Right lobe of liver (tissue), 6 donors: Measurements from ENCODE around the gene MACROH2A2. TPM values are rescaled to one million over a fixed set of nuclear protein-coding genes. Genes with fewer than 3 reads are reported as not detected.
A peak's percentile ranks its signal among the peaks of the same experiment; 100 is the strongest.

ENCODE experiments used
- ATAC-seq, 4 donors: fragments of 200-7000 bp; cut with Tn5 transposase; one replicate each; pipeline ENCODE4 v1.9.1; 2020; ENCODE audit warnings: mild to moderate bottlenecking in 4 of 4, moderate library complexity in 4 of 4
- DNase-seq, 3 donors: peaks; one replicate each; pipeline ENCODE4 v3.0.0-alpha.2; 2020
- H3K27ac ChIP-seq, 3 donors: fragments of 200-600 bp; one replicate each; pipeline ENCODE4 v1.8.0; 2022
- H3K27me3 ChIP-seq, 2 donors: fragments of 200-600 bp; one replicate each; pipeline ENCODE4 v1.8.0; 2022
- H3K36me3 ChIP-seq, 4 donors: fragments of 200-600 bp; sonication (generic) in 1 of 4; one replicate each; pipeline versions ENCODE4 v1.5.1 to v1.8.0; 2017 to 2022; ENCODE audit warnings: control low read depth in 1 of 4
- H3K4me1 ChIP-seq, 4 donors: fragments of 200-600 bp; sonication (generic) in 1 of 4; one replicate each; pipeline versions ENCODE4 v1.5.1 to v1.8.0; 2017 to 2022; ENCODE audit warnings: control low read depth in 1 of 4
- H3K4me3 ChIP-seq, 3 donors: fragments of 200-600 bp; one replicate each; pipeline ENCODE4 v1.8.0; 2022
- H3K9me3 ChIP-seq, 4 donors: fragments of 200-600 bp; sonication (generic) in 1 of 4; one replicate each; pipeline versions ENCODE4 v1.5.1 to v1.8.0; 2017 to 2022; ENCODE audit warnings: control low read depth in 1 of 4
- CTCF ChIP-seq, 4 donors: fragments of 200-600 bp in 3 of 4; fragments of 450-650 bp in 1 of 4; IDR thresholded peaks; one replicate each; pipeline versions ENCODE4 v1.5.1 to v1.8.0; 2016 to 2022; ENCODE audit warnings: antibody characterized with exemption in 4 of 4, mild to moderate bottlenecking in 2 of 4
- POLR2A ChIP-seq: fragments of 450-650 bp; IDR thresholded peaks from one replicate; pipeline ENCODE4 v1.6.1; 2017; ENCODE audit warnings: antibody characterized with exemption, mild to moderate bottlenecking
- WGBS: methylation state at CpG from one replicate; pipeline ENCODE4 v1.1.6; 2018; ENCODE audit warnings: low coverage, low lambda C conversion rate; ENCODE audit not compliant: insufficient coverage; ENCODE audit errors: missing lambda C conversion rate; 5-methylcytosine and 5-hydroxymethylcytosine counted together
- intact Hi-C, 2 donors: fragments of 100-400 bp; cut with DNase I; formaldehyde crosslinking; loops; one replicate each; pipeline versions ENCODE4 v1.11.2 to v1.14.1; 2022
- total RNA-seq, 6 experiments: library from RNA; depleted of rRNA in 2 of 6; stranded (reverse); fragments of >200 nt in 2 of 6; fragmentation: NEBNext Ultra II Directional in 3 of 6; extraction: Animal tissue kit (Norgen Biotek cat#: 25700) in 3 of 6; gene quantifications; one replicate each; pipeline versions ENCODE4 v1.1.0 to v1.2.4, GENCODE V29; 2016 to 2023
- donor health status: DM: no; HTN: yes; CAD: no.
- donor health status: DM: no; HTN: no; CAD: no.
- donor health status: DM: no; HTN: no; CAD: no.
- donor health status: DM: no; HTN: yes; CAD: no.
- donor health status: DM: no; HTN: yes; CAD: no.

Gene MACROH2A2
- total RNA-seq, 6 experiments from 2014 or later = 2.0 to 12.1 (median 5.0) TPM

GRCh38 chr10:70048030-70048723, 4.5 kb upstream of the MACROH2A2 start:
- Histone ChIP-seq H3K9me3 (no peaks in the 10 kb centered on the region), H3K27me3 (no peaks in the 10 kb centered on the region), H3K27ac (no peak overlapping the region), H3K4me1 (no peaks in the 10 kb centered on the region), H3K4me3 (no peak overlapping the region), H3K36me3 (no peaks in the 10 kb centered on the region)
- ATAC-seq (peak; percentile 73 to 85 (median 77)), DNase-seq (peak in 1 of 3 donors; percentile 49)
- TF ChIP-seq POLR2A (peak; percentile 62), CTCF (IDR thresholded peaks at IDR 0.05) (no peak)
- WGBS = 57% methylated on average over 5 of the region's 5 CpGs
- intact Hi-C loops = no loop called here

- no peak for DNase-seq
- intact Hi-C loops = no loop called here
- Histone ChIP-seq H3K36me3 (no peaks in the 10 kb centered on the region), H3K4me1 (no peaks in the 10 kb centered on the region), H3K9me3 (no peaks in the 10 kb centered on the region), H3K27ac (no peak overlapping the region), H3K4me3 (no peak overlapping the region), H3K27me3 (no peaks in the 10 kb centered on the region)
- TF ChIP-seq POLR2A (no peak), CTCF (IDR thresholded peaks at IDR 0.05) (no peak)
- ATAC-seq = no peak
- 64% methylated on average over 6 of the region's 6 CpGs for WGBS
These were observed 798 bp upstream of the MACROH2A2 start for GRCh38 chr10:70051848-70052247.

GRCh38 chr10:70053218-70053840, 683 bp downstream of the MACROH2A2 start:
- Histone ChIP-seq H3K9me3 (no peaks in the 10 kb centered on the region), H3K4me1 (no peaks in the 10 kb centered on the region), H3K27me3 (no peaks in the 10 kb centered on the region), H3K4me3 (peak overlapping the region; percentile 58 to 74 (median 60)), H3K27ac (peak overlapping the region in 1 of 3 donors; percentile 47), H3K36me3 (no peaks in the 10 kb centered on the region)
- ATAC-seq = peak; percentile 36 to 70 (median 61)
- TF ChIP-seq CTCF (IDR thresholded peaks at IDR 0.05) (no peak), POLR2A (peak; percentile 23)
- WGBS = 0% methylated on average over 4 of the region's 78 CpGs
- DNase-seq = peak; percentile 24 to 64 (median 60)
- intact Hi-C loops = no loop called here

GRCh38 chr10:70053841-70054288, 1.2 kb downstream of the MACROH2A2 start:
- Histone ChIP-seq H3K9me3 (no peaks in the 10 kb centered on the region), H3K27me3 (no peaks in the 10 kb centered on the region), H3K36me3 (no peaks in the 10 kb centered on the region), H3K27ac (peak overlapping the region in 1 of 3 donors; percentile 47), H3K4me1 (no peaks in the 10 kb centered on the region), H3K4me3 (peak overlapping the region; percentile 58 to 74 (median 60))
- ATAC-seq (peak; percentile 54 to 63 (median 59)), DNase-seq (peak in 2 of 3 donors; percentile 31 to 55)
- intact Hi-C loops = no loop called here
- 4% methylated on average over 23 of the region's 33 CpGs for WGBS
- TF ChIP-seq CTCF (IDR thresholded peaks at IDR 0.05) (peak in 2 of 4 donors; percentile 13 to 34), POLR2A (no peak)
